ENCODE results near the gene RAB1A.

GRCh38 chr2:65137197-65137775 lies 7.4 kb upstream of the RAB1A start:
- TF ChIP-seq SIN3A (IDR thresholded peaks at IDR 0.05; ENCODE audit: borderline replicate concordance, insufficient read depth, low read depth, low read length) (no peak), POLR2AphosphoS5 (IDR thresholded peaks at IDR 0.05; ENCODE audit: low read depth, low read length) (no peak)
- TF ChIP-seq, protein P1, sequence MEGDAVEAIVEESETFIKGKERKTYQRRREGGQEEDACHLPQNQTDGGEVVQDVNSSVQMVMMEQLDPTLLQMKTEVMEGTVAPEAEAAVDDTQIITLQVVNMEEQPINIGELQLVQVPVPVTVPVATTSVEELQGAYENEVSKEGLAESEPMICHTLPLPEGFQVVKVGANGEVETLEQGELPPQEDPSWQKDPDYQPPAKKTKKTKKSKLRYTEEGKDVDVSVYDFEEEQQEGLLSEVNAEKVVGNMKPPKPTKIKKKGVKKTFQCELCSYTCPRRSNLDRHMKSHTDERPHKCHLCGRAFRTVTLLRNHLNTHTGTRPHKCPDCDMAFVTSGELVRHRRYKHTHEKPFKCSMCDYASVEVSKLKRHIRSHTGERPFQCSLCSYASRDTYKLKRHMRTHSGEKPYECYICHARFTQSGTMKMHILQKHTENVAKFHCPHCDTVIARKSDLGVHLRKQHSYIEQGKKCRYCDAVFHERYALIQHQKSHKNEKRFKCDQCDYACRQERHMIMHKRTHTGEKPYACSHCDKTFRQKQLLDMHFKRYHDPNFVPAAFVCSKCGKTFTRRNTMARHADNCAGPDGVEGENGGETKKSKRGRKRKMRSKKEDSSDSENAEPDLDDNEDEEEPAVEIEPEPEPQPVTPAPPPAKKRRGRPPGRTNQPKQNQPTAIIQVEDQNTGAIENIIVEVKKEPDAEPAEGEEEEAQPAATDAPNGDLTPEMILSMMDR (IDR thresholded peaks at IDR 0.05), result no peak

All from Panc1 (cell line).